Motor neuron (in vitro differentiated cells): Measurements from ENCODE around the gene AFF3. TPM values are rescaled to one million over a fixed set of nuclear protein-coding genes. Genes with fewer than 3 reads are reported as not detected.
A peak's percentile ranks its signal among the peaks of the same experiment; 100 is the strongest.

ENCODE experiments used
- ATAC-seq, 8 experiments: fragments of 200-7000 bp; cut with Tn5 transposase; replicated peaks in 6 of 8; 2 replicates each; pipeline ENCODE4 v1.8.0; 2021; ENCODE audit warnings: mild to moderate bottlenecking in 8 of 8, moderate library complexity in 8 of 8
- H3K27ac ChIP-seq, 2 donors: fragments of 250-450 bp; sonication (Bioruptor Pico); 2 replicates each; pipeline ENCODE4 v1.9.0; 2021; ENCODE audit warnings: antibody characterized with exemption in 2 of 2, mild to moderate bottlenecking in 2 of 2, moderate library complexity in 1 of 2
- H3K4me1 ChIP-seq, 2 donors: fragments of 250-450 bp; sonication (Bioruptor Pico); replicated peaks in 1 of 2; 2 replicates each; pipeline ENCODE4 v1.6.1; 2021; ENCODE audit warnings: antibody characterized with exemption in 2 of 2, mild to moderate bottlenecking in 2 of 2, moderate library complexity in 1 of 2
- H3K4me3 ChIP-seq, 5 donors: fragments of 250-450 bp; sonication (Bioruptor Pico); 2 replicates each; pipeline ENCODE4 v1.9.0; 2021; ENCODE audit warnings: antibody characterized with exemption in 5 of 5, mild to moderate bottlenecking in 5 of 5, moderate library complexity in 4 of 5
- WGBS, 10 experiments: fragments of 450-650 bp; shearing (Covaris generic); methylation state at CpG; one replicate each; pipeline ENCODE4 v1.0.0; 2022; 5-methylcytosine and 5-hydroxymethylcytosine counted together
- in situ Hi-C, 9 experiments: fragments of 400-800 bp; cut with MboI; loops; one replicate each; pipeline ENCODE4 v1.15.0; 2021; ENCODE audit warnings: low sequenced_read_pairs in 9 of 9, low pct_unique_long_range_greater_than_20kb in 2 of 9; ENCODE audit not compliant: unreplicated experiment in 9 of 9
- total RNA-seq, 8 experiments: library from RNA; unstranded; fragments of 300-600 nt; gene quantifications; 2 replicates each; pipeline versions ENCODE4 v1.2.3 to v1.2.4, GENCODE V29; 2022

The AFF3 gene
- total RNA-seq, 8 experiments from 2014 or later = 0.99 to 33.6 (median 16.7) TPM

- Histone ChIP-seq H3K27ac (no peak overlapping the region), H3K4me3 (no peak overlapping the region), H3K4me1 (peaks cover 0 to 14% of the 10 kb centered on the region in 2 donors)
- no peak for ATAC-seq
- in situ Hi-C loops = loop anchor here in 3 of 9 experiments (25.0 kb wide), 3 partner anchors 147 to 678 kb away; no protein-coding TSS in a partner anchor
- WGBS, 10 experiments = 31 to 100% (median 75%) methylated on average over 1 to 2 of the region's 2 CpGs; no CpG with 5 or more reads in 1 of the 10 experiments
Observed at GRCh38 chr2:99709229-99709628, 433.2 kb downstream of the AFF3 start.

GRCh38 chr2:99708231-99708630 is 434.2 kb downstream of the AFF3 start:
- ATAC-seq = peak in 3 of 8 experiments; percentile 47 to 87 (median 70)
- Histone ChIP-seq H3K27ac (no peak overlapping the region), H3K4me3 (no peak overlapping the region), H3K4me1 (peaks cover 0 to 14% of the 10 kb centered on the region in 2 donors)
- 0 to 88% (median 59%) methylated on average over 1 to 3 of the region's 3 CpGs; no CpG with 5 or more reads in 2 of the 10 experiments for WGBS, 10 experiments
- in situ Hi-C loops = loop anchor here in 3 of 9 experiments (25.0 kb wide), 3 partner anchors 146 to 679 kb away; no protein-coding TSS in a partner anchor

- Histone ChIP-seq H3K27ac (no peak overlapping the region), H3K4me1 (peaks cover 0 to 14% of the 10 kb centered on the region in 2 donors), H3K4me3 (no peak overlapping the region)
- WGBS, 10 experiments = 0 to 100% (median 50%) methylated on average over 1 of the region's 1 CpG; no CpG with 5 or more reads in 1 of the 10 experiments
- in situ Hi-C loops = loop anchor here in 3 of 9 experiments (25.0 kb wide), 3 partner anchors 145 to 680 kb away; no protein-coding TSS in a partner anchor
- ATAC-seq = peak in 3 of 8 experiments; percentile 19 to 42 (median 22)
Observed at GRCh38 chr2:99707592-99707991, 434.8 kb downstream of the AFF3 start.

GRCh38 chr2:99706735-99707134 is 435.7 kb downstream of the AFF3 start:
- H3K4me3 ChIP-seq = no peak overlapping the region
- in situ Hi-C loops = loop anchor here in 3 of 9 experiments (25.0 kb wide), 3 partner anchors 144 to 681 kb away; no protein-coding TSS in a partner anchor
- 0 to 100% (median 50%) methylated on average over 1 to 4 of the region's 4 CpGs for WGBS, 10 experiments
- no peak overlapping the region for H3K27ac ChIP-seq
- peaks cover 0 to 14% of the 10 kb centered on the region in 2 donors for H3K4me1 ChIP-seq
- ATAC-seq = peak in 3 of 8 experiments; percentile 37 to 49 (median 45)

- Histone ChIP-seq H3K4me3 (no peak overlapping the region), H3K27ac (no peak overlapping the region), H3K4me1 (peaks cover 0 to 2% of the 10 kb centered on the region in 2 donors)
- no peak for ATAC-seq
- in situ Hi-C loops = loop anchor here in 3 of 9 experiments (25.0 kb wide), 3 partner anchors 139 to 686 kb away; no protein-coding TSS in a partner anchor
- 68 to 100% (median 82%) methylated on average over 1 to 6 of the region's 7 CpGs; no CpG with 5 or more reads in 2 of the 10 experiments for WGBS, 10 experiments
Observed at GRCh38 chr2:99701503-99701902, 440.9 kb downstream of the AFF3 start.

GRCh38 chr2:99700482-99701398 is 441.6 kb downstream of the AFF3 start:
- Histone ChIP-seq H3K27ac (no peak overlapping the region), H3K4me1 (peaks cover 6% of the 10 kb centered on the region in 2 donors), H3K4me3 (no peak overlapping the region)
- ATAC-seq = no peak
- in situ Hi-C loops = loop anchor here in 3 of 9 experiments (25.0 kb wide), 3 partner anchors 138 to 687 kb away; no protein-coding TSS in a partner anchor
- WGBS, 10 experiments = 33 to 100% (median 88%) methylated on average over 1 to 6 of the region's 14 CpGs

GRCh38 chr2:99698896-99699295 is 443.5 kb downstream of the AFF3 start:
- 57 to 100% (median 100%) methylated on average over 1 to 2 of the region's 2 CpGs; no CpG with 5 or more reads in 4 of the 10 experiments for WGBS, 10 experiments
- in situ Hi-C loops = no loop called here
- Histone ChIP-seq H3K27ac (no peak overlapping the region), H3K4me3 (no peak overlapping the region), H3K4me1 (peaks cover 13 to 15% of the 10 kb centered on the region in 2 donors)
- no peak for ATAC-seq

GRCh38 chr2:99697811-99698568 is 444.4 kb downstream of the AFF3 start:
- H3K27ac ChIP-seq = no peak overlapping the region
- peak in 2 of 8 experiments; percentile 65 for ATAC-seq
- H3K4me1 ChIP-seq = peaks cover 13 to 15% of the 10 kb centered on the region in 2 donors
- in situ Hi-C loops = no loop called here
- no peak overlapping the region for H3K4me3 ChIP-seq

- no peak overlapping the region for H3K27ac ChIP-seq
- no peak overlapping the region for H3K4me3 ChIP-seq
- in situ Hi-C loops = no loop called here
- H3K4me1 ChIP-seq = peaks cover 13 to 15% of the 10 kb centered on the region in 2 donors
- peak in 6 of 8 experiments; percentile 6 to 84 (median 76) for ATAC-seq
Observed at GRCh38 chr2:99695944-99696253, 446.5 kb downstream of the AFF3 start.

GRCh38 chr2:99695130-99695943 is 447.1 kb downstream of the AFF3 start:
- 12 to 83% (median 39%) methylated on average over 2 to 11 of the region's 11 CpGs for WGBS, 10 experiments
- ATAC-seq = peak in 6 of 8 experiments; percentile 11 to 81 (median 76)
- H3K4me3 ChIP-seq = no peak overlapping the region
- in situ Hi-C loops = no loop called here
- peak overlapping the region in 1 of 2 donors; percentile 9 for H3K27ac ChIP-seq
- H3K4me1 ChIP-seq = peaks cover 13 to 15% of the 10 kb centered on the region in 2 donors

- no peak overlapping the region for H3K4me3 ChIP-seq
- no peak for ATAC-seq
- H3K27ac ChIP-seq = no peak overlapping the region
- in situ Hi-C loops = no loop called here
- peaks cover 13 to 15% of the 10 kb centered on the region in 2 donors for H3K4me1 ChIP-seq
- 47 to 100% (median 86%) methylated on average over 2 to 7 of the region's 7 CpGs for WGBS, 10 experiments
Observed at GRCh38 chr2:99694331-99694730, 448.1 kb downstream of the AFF3 start.

- in situ Hi-C loops = no loop called here
- 0 to 100% (median 17%) methylated on average over 1 of the region's 1 CpG; no CpG with 5 or more reads in 7 of the 10 experiments for WGBS, 10 experiments
- no peak overlapping the region for H3K27ac ChIP-seq
- peaks cover 13 to 15% of the 10 kb centered on the region in 2 donors for H3K4me1 ChIP-seq
- peak in 4 of 8 experiments; percentile 6 to 44 (median 12) for ATAC-seq
- H3K4me3 ChIP-seq = no peak overlapping the region
Observed at GRCh38 chr2:99692785-99693184, 449.6 kb downstream of the AFF3 start.
